ENCODE results near the gene FNDC3B.
A peak's percentile ranks its signal among the peaks of the same experiment; 100 is the strongest.

FNDC3B gene

DNA sequence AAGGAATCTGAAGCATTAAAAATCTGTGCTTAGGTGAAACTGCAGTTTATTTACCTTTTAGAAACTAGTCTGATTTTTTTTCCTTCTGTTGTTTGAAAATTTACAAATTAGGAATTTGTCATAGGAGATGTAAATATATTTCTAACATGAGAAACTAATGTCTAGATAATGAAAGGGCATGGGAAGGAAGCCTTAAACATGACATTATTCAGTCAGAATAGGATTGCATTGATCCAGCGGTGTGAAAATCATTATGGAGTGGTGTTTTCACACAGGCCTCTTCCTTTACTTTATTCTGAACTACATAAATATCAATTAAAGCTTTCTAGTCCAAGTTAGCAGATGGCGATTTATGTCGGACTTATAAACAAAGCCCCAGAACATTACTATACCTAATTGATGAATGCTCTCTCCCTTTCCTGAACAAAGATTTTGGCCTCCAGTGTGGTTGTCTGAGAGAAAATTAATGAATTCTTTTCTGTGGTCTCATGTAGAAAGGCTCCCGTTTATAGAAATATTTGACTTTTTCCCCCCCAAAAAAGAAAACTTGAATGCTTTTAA lies 37.9 kb downstream of the FNDC3B start:
- Mint-ChIP-seq H3K4me3 (no peak overlapping the region), H3K27me3 (no peaks in the 10 kb centered on the region), H3K36me3 (ENCODE audit: insufficient read depth) (peaks cover 3% of the 10 kb centered on the region), H3K27ac (no peak overlapping the region), H3K4me1 (ENCODE audit: low read depth in 2 of 2) (peaks cover 6 to 17% of the 10 kb centered on the region in 2 donors), H3K9me3 (no peaks in the 10 kb centered on the region)
- ATAC-seq (replicated peaks) (no peak), DNase-seq (no peak)

DNA sequence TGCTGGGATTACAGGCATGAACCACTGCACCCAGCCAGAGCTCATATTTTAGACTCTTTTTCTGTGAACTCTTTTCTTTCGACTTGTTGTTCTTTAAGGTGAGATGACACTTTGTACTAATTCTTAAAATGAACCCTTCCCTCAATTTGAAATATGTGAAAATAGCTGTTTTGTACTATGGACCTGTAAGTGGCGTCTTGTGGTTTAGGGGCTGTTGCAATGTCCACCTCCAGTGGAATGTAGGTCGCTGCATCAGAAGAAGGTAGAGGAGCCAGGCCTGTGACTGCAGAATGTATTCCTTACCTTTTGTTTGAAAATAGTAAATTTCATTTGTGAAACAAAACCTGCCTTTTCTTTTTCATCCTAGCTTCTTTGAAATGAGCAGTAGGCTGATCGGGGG lies 38.9 kb downstream of the FNDC3B start:
- Mint-ChIP-seq H3K4me1 (ENCODE audit: low read depth in 2 of 2) (peaks cover 6 to 17% of the 10 kb centered on the region in 2 donors), H3K27ac (no peak overlapping the region), H3K36me3 (ENCODE audit: insufficient read depth) (no peaks in the 10 kb centered on the region), H3K4me3 (no peak overlapping the region), H3K9me3 (no peaks in the 10 kb centered on the region), H3K27me3 (no peaks in the 10 kb centered on the region)
- ATAC-seq (replicated peaks) (no peak), DNase-seq (no peak)

- H3K27me3 Mint-ChIP-seq = no peaks in the 10 kb centered on the region
- DNase-seq = no peak
- H3K27ac Mint-ChIP-seq = peak overlapping the region in 1 of 2 donors; percentile 50
- no peaks in the 10 kb centered on the region for H3K36me3 Mint-ChIP-seq (ENCODE audit: insufficient read depth)
- no peak for ATAC-seq (replicated peaks)
- no peak overlapping the region for H3K4me3 Mint-ChIP-seq
- H3K9me3 Mint-ChIP-seq = no peaks in the 10 kb centered on the region
- H3K4me1 Mint-ChIP-seq (ENCODE audit: low read depth in 2 of 2) = peaks cover 6 to 13% of the 10 kb centered on the region in 2 donors
These were observed 39.3 kb downstream of the FNDC3B start for GRCh38 chr3:172078721-172079120.

GRCh38 chr3:172079326-172079976 lies 40.1 kb downstream of the FNDC3B start:
- Mint-ChIP-seq H3K36me3 (ENCODE audit: insufficient read depth) (no peaks in the 10 kb centered on the region), H3K27me3 (no peaks in the 10 kb centered on the region), H3K27ac (peak overlapping the region in 1 of 2 donors; percentile 50), H3K4me1 (ENCODE audit: low read depth in 2 of 2) (peaks cover 6 to 10% of the 10 kb centered on the region in 2 donors), H3K4me3 (no peak overlapping the region), H3K9me3 (no peaks in the 10 kb centered on the region)
- DNase-seq (no peak), ATAC-seq (replicated peaks) (no peak)

DNA sequence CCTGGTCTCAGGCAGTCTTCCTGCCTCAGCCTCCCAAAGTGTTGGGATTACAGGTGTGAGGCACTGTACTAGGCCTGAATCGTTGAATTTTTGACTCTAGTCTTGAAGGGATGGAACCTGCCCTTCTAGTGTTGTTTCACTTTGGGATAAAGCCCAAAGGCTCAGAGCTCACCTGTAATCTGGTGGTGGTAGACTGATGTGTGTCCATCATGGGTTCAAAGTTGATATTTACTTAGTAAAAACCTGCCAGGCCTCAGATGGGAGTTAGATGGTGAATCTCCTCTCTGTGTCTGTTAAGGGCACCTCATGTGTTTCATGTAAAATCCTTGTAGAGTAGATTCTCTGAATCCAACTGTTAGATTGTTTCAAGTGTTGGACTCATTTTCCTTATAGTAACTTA lies 41.1 kb downstream of the FNDC3B start:
- no peak overlapping the region for H3K4me3 Mint-ChIP-seq

GRCh38 chr3:172082269-172082668 lies 42.9 kb downstream of the FNDC3B start:
- H3K36me3 Mint-ChIP-seq (ENCODE audit: insufficient read depth) = no peaks in the 10 kb centered on the region
- no peak overlapping the region for H3K4me3 Mint-ChIP-seq
- H3K9me3 Mint-ChIP-seq = no peaks in the 10 kb centered on the region
- ATAC-seq (replicated peaks) (no peak), DNase-seq (no peak)
- no peaks in the 10 kb centered on the region for H3K27me3 Mint-ChIP-seq
- no peak overlapping the region for H3K27ac Mint-ChIP-seq
- peaks cover 10 to 25% of the 10 kb centered on the region in 2 donors for H3K4me1 Mint-ChIP-seq (ENCODE audit: low read depth in 2 of 2)

More for the DNA sequence above, 41.1 kb downstream of the FNDC3B start:
- DNase-seq (no peak), ATAC-seq (replicated peaks) (no peak)
- Mint-ChIP-seq H3K9me3 (no peaks in the 10 kb centered on the region), H3K4me1 (ENCODE audit: low read depth in 2 of 2) (peaks cover 6 to 20% of the 10 kb centered on the region in 2 donors), H3K27me3 (no peaks in the 10 kb centered on the region), H3K36me3 (ENCODE audit: insufficient read depth) (no peaks in the 10 kb centered on the region), H3K27ac (no peak overlapping the region)

- Mint-ChIP-seq H3K4me1 (ENCODE audit: low read depth in 2 of 2) (peaks cover 15 to 32% of the 10 kb centered on the region in 2 donors), H3K9me3 (no peaks in the 10 kb centered on the region), H3K27me3 (no peaks in the 10 kb centered on the region), H3K4me3 (no peak overlapping the region), H3K36me3 (ENCODE audit: insufficient read depth) (no peaks in the 10 kb centered on the region), H3K27ac (no peak overlapping the region)
- DNase-seq (no peak), ATAC-seq (replicated peaks) (no peak)
These were observed 43.6 kb downstream of the FNDC3B start for GRCh38 chr3:172082820-172083513.

GRCh38 chr3:172083995-172084409 lies 44.6 kb downstream of the FNDC3B start:
- no peak overlapping the region for H3K27ac Mint-ChIP-seq
- H3K4me3 Mint-ChIP-seq = no peak overlapping the region
- DNase-seq (no peak), ATAC-seq (replicated peaks) (no peak)
- H3K36me3 Mint-ChIP-seq (ENCODE audit: insufficient read depth) = no peaks in the 10 kb centered on the region
- H3K4me1 Mint-ChIP-seq (ENCODE audit: low read depth in 2 of 2) = peaks cover 18 to 32% of the 10 kb centered on the region in 2 donors
- no peaks in the 10 kb centered on the region for H3K27me3 Mint-ChIP-seq
- H3K9me3 Mint-ChIP-seq = no peaks in the 10 kb centered on the region

DNA sequence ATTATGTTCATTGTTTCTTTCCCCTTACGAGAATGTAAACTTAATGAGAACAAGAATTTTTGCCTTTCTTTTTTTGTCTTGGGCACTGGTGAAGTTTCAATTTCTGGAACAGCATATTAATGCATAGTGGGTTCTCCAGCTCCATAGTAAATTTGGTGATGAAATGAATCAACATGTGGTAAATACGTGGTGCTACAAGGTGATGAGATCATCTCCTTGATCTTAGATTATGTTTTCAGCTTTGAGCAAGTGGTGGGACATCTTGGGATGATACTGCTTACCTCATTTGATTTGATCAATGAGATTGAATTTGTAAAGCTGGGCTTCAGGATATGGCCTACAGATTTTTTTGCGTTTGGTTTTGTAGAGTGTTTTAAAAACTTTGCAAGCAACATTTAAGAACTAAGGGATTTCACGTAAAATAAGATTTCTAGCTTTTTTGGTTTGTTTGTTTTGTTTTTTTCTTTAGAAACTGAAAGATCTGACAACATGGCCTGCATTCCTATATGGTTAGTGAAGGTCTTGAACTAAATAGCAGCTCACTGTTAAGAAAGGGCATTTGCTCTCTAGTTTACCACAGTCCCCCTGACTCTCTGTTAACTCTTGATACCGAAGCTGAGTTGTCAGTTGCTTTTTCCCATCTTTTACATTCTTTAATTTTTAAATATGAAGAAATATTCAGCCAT lies 45.6 kb downstream of the FNDC3B start:
- H3K9me3 Mint-ChIP-seq = no peaks in the 10 kb centered on the region
- H3K27me3 Mint-ChIP-seq = no peaks in the 10 kb centered on the region
- no peak overlapping the region for H3K4me3 Mint-ChIP-seq
- H3K27ac Mint-ChIP-seq = no peak overlapping the region
- ATAC-seq (replicated peaks) (no peak), DNase-seq (no peak)
- no peaks in the 10 kb centered on the region for H3K36me3 Mint-ChIP-seq (ENCODE audit: insufficient read depth)
- peaks cover 12 to 27% of the 10 kb centered on the region in 2 donors for H3K4me1 Mint-ChIP-seq (ENCODE audit: low read depth in 2 of 2)

DNA sequence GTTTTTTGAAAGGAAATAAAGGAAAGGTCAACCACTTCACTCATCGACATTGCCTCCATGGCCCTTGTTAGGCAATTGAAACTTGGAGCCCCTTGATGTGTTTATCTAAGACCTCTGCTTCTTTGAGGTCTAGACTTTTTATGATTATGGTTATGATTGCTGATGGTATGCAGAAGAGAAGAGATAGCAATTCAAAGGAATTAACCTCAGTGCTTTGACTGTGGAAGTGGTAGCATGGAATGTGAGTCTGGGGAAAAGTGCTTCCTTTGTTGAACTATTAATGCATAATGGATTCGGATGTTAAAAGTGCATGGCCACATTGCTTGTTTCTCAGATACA lies 46.1 kb downstream of the FNDC3B start:
- Mint-ChIP-seq H3K4me1 (ENCODE audit: low read depth in 2 of 2) (peaks cover 12 to 31% of the 10 kb centered on the region in 2 donors), H3K9me3 (no peaks in the 10 kb centered on the region), H3K4me3 (no peak overlapping the region), H3K36me3 (ENCODE audit: insufficient read depth) (no peaks in the 10 kb centered on the region), H3K27ac (no peak overlapping the region), H3K27me3 (no peaks in the 10 kb centered on the region)
- DNase-seq (no peak), ATAC-seq (replicated peaks) (no peak)

GRCh38 chr3:172086071-172086470 lies 46.7 kb downstream of the FNDC3B start:
- ATAC-seq (replicated peaks) = no peak
- Mint-ChIP-seq H3K4me1 (ENCODE audit: low read depth in 2 of 2) (peaks cover 12 to 31% of the 10 kb centered on the region in 2 donors), H3K9me3 (no peaks in the 10 kb centered on the region)

GRCh38 chr3:172087198-172087597 lies 47.8 kb downstream of the FNDC3B start:
- no peak for ATAC-seq (replicated peaks)
- Mint-ChIP-seq H3K4me3 (peak overlapping the region in 1 of 2 donors; percentile 7), H3K36me3 (ENCODE audit: insufficient read depth) (no peaks in the 10 kb centered on the region), H3K27me3 (no peaks in the 10 kb centered on the region), H3K27ac (peak overlapping the region in 1 of 2 donors; percentile 26), H3K9me3 (no peaks in the 10 kb centered on the region), H3K4me1 (ENCODE audit: low read depth in 2 of 2) (peaks cover 12 to 31% of the 10 kb centered on the region in 2 donors)
- DNase-seq = no peak

More at GRCh38 chr3:172086071-172086470, 46.7 kb downstream of the FNDC3B start:
- DNase-seq = no peak
- H3K27ac Mint-ChIP-seq = no peak overlapping the region
- no peaks in the 10 kb centered on the region for H3K36me3 Mint-ChIP-seq (ENCODE audit: insufficient read depth)
- H3K27me3 Mint-ChIP-seq = no peaks in the 10 kb centered on the region
- no peak overlapping the region for H3K4me3 Mint-ChIP-seq
